ENCODE measurements around the gene CD58. TPM values are rescaled to one million over a fixed set of nuclear protein-coding genes. Genes with fewer than 3 reads are reported as not detected.

CD58 gene
- total RNA-seq, 1 experiment from 2014 or later = 5.3 TPM

DNA sequence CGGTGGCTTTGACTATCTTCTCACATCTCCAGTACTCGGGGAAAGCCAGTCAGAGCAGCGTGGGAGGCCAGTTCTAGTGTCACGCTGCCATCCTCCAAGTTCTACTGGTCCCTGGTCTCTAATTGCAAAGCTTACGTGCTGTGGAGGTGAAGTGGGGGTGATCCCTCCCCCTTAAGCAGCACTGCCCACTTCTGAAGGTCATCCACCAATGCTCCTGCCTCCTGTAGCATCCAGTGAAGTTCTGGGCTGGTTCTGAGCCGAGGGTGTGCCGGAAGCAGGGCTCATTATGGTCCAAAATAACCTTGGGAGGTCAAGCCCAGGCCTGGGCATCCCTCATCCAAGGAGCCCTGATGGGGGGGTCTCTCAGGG is 95.0 kb downstream of the CD58 start:
- Mint-ChIP-seq H3K4me3 (no peak overlapping the region), H3K27me3 (ENCODE audit: low read depth) (no peaks in the 10 kb centered on the region), H3K36me3 (no peaks in the 10 kb centered on the region), H3K4me1 (peaks cover 29% of the 10 kb centered on the region), H3K9me3 (peaks cover 7% of the 10 kb centered on the region; the same call in 1 of the 2 replicates), H3K27ac (no peak overlapping the region)
- TF ChIP-seq, protein P1, sequence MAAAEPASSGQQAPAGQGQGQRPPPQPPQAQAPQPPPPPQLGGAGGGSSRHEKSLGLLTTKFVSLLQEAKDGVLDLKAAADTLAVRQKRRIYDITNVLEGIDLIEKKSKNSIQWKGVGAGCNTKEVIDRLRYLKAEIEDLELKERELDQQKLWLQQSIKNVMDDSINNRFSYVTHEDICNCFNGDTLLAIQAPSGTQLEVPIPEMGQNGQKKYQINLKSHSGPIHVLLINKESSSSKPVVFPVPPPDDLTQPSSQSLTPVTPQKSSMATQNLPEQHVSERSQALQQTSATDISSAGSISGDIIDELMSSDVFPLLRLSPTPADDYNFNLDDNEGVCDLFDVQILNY (CRISPR knock-in tag; IDR thresholded peaks at IDR 0.05) = no peak
- no peak for TF ChIP-seq CREB1 (CRISPR knock-in tag; IDR thresholded peaks at IDR 0.05)
- TF ChIP-seq, protein P2, sequence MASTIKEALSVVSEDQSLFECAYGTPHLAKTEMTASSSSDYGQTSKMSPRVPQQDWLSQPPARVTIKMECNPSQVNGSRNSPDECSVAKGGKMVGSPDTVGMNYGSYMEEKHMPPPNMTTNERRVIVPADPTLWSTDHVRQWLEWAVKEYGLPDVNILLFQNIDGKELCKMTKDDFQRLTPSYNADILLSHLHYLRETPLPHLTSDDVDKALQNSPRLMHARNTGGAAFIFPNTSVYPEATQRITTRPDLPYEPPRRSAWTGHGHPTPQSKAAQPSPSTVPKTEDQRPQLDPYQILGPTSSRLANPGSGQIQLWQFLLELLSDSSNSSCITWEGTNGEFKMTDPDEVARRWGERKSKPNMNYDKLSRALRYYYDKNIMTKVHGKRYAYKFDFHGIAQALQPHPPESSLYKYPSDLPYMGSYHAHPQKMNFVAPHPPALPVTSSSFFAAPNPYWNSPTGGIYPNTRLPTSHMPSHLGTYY (CRISPR knock-in tag; IDR thresholded peaks at IDR 0.05) = no peak
- TF ChIP-seq SMAD4 (CRISPR knock-in tag; IDR thresholded peaks at IDR 0.05) = no peak
- no peak for TF ChIP-seq ZNF219 (CRISPR knock-in tag; IDR thresholded peaks at IDR 0.05; ENCODE audit: borderline replicate concordance)
- no peak for TF ChIP-seq HMGA2 (CRISPR knock-in tag; IDR thresholded peaks at IDR 0.05)
- TF ChIP-seq, protein P3, sequence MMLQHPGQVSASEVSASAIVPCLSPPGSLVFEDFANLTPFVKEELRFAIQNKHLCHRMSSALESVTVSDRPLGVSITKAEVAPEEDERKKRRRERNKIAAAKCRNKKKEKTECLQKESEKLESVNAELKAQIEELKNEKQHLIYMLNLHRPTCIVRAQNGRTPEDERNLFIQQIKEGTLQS (CRISPR knock-in tag; conservative IDR thresholded peaks at IDR 0.05) = no peak
- TF ChIP-seq, protein P4, sequence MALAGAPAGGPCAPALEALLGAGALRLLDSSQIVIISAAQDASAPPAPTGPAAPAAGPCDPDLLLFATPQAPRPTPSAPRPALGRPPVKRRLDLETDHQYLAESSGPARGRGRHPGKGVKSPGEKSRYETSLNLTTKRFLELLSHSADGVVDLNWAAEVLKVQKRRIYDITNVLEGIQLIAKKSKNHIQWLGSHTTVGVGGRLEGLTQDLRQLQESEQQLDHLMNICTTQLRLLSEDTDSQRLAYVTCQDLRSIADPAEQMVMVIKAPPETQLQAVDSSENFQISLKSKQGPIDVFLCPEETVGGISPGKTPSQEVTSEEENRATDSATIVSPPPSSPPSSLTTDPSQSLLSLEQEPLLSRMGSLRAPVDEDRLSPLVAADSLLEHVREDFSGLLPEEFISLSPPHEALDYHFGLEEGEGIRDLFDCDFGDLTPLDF (CRISPR knock-in tag; IDR thresholded peaks at IDR 0.05) = no peak
- TF ChIP-seq NR3C1 (CRISPR knock-in tag; conservative IDR thresholded peaks at IDR 0.05; ENCODE audit: low read depth) = no peak
- no peak for TF ChIP-seq MYBL2 (CRISPR knock-in tag; IDR thresholded peaks at IDR 0.05)
- TF ChIP-seq, protein P5, sequence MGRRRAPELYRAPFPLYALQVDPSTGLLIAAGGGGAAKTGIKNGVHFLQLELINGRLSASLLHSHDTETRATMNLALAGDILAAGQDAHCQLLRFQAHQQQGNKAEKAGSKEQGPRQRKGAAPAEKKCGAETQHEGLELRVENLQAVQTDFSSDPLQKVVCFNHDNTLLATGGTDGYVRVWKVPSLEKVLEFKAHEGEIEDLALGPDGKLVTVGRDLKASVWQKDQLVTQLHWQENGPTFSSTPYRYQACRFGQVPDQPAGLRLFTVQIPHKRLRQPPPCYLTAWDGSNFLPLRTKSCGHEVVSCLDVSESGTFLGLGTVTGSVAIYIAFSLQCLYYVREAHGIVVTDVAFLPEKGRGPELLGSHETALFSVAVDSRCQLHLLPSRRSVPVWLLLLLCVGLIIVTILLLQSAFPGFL (CRISPR knock-in tag; IDR thresholded peaks at IDR 0.05; ENCODE audit: borderline replicate concordance) = no peak
- no peak for TF ChIP-seq ATF1 (CRISPR knock-in tag; IDR thresholded peaks at IDR 0.05)
- no peak for TF ChIP-seq ZNF416 (CRISPR knock-in tag; IDR thresholded peaks at IDR 0.05)
- no peak for DNase-seq (ENCODE audit: low spot score)
- ATAC-seq = no peak
- POLR2A ChIA-PET = no interaction called here
- CTCF ChIA-PET = interaction anchor here (3.6 kb wide), 1 partner anchor 9 kb away, joined by 16 read pairs; no protein-coding TSS in a partner anchor

DNA sequence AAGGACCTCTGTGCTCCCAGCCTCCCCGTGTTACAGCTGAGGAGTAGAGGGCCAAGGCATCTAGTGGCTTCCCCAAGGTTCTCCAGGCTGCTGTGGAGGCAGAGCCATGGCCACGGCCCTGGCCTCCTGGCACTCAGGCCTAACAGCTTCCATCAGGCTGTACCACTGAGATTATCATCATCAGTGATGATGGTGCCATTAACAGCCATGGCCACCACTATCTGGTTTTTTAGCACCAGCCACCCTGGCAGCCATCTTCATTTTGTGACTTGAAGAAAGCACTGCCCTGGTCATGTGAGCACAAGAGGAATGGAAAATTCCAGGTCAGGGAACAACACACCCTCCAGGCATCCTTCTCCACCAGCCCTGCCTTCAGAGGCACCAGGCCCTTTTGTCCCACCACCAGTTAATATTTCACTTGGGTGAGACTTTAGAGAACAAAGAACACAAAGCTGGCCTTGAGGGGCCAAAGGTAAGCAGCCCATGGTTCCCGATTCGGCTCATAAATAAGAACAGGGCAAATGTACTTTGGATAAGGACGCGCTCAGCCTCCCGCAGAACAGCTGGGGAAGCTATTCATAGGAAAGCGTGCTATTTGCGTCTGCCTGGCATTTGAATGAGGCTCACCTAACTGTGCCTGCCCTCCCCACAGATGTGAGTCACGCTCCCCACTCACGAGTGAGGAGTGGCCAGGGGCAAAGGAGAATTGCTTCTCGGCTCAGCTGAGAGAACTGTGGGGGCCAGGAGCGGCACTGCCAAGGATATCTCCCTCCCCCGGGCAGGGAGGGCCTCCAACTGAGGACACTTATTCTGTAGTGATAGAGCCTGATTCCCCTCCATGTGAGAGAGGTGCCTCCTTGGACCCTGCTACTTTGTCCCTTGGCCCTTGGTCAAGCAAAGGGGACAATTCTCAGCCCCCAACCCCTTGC is 95.6 kb downstream of the CD58 start:
- Mint-ChIP-seq H3K4me3 (no peak overlapping the region), H3K27ac (no peak overlapping the region), H3K36me3 (no peaks in the 10 kb centered on the region), H3K4me1 (peaks cover 29% of the 10 kb centered on the region), H3K27me3 (ENCODE audit: low read depth) (no peaks in the 10 kb centered on the region), H3K9me3 (peaks cover 7% of the 10 kb centered on the region; the same call in 1 of the 2 replicates)
- ChIA-PET POLR2A (no interaction called here), CTCF (interaction anchor here (1.5 to 3.6 kb wide), 2 partner anchors 10 to 336 kb away, joined by 5 to 16 read pairs; no protein-coding TSS in a partner anchor)
- no peak for DNase-seq (ENCODE audit: low spot score)
- TF ChIP-seq NFYB (CRISPR knock-in tag; conservative IDR thresholded peaks at IDR 0.05; ENCODE audit: low read depth) (no peak), MXD4 (CRISPR knock-in tag; IDR thresholded peaks at IDR 0.05; ENCODE audit: borderline replicate concordance) (no peak), MYBL2 (CRISPR knock-in tag; IDR thresholded peaks at IDR 0.05) (no peak), JUN (CRISPR knock-in tag; IDR thresholded peaks at IDR 0.05) (no peak), ZNF263 (CRISPR knock-in tag; IDR thresholded peaks at IDR 0.05; ENCODE audit: low read depth) (no peak), ELF4 (CRISPR knock-in tag; IDR thresholded peaks at IDR 0.05; ENCODE audit: low read depth) (no peak)
- TF ChIP-seq, protein P6, sequence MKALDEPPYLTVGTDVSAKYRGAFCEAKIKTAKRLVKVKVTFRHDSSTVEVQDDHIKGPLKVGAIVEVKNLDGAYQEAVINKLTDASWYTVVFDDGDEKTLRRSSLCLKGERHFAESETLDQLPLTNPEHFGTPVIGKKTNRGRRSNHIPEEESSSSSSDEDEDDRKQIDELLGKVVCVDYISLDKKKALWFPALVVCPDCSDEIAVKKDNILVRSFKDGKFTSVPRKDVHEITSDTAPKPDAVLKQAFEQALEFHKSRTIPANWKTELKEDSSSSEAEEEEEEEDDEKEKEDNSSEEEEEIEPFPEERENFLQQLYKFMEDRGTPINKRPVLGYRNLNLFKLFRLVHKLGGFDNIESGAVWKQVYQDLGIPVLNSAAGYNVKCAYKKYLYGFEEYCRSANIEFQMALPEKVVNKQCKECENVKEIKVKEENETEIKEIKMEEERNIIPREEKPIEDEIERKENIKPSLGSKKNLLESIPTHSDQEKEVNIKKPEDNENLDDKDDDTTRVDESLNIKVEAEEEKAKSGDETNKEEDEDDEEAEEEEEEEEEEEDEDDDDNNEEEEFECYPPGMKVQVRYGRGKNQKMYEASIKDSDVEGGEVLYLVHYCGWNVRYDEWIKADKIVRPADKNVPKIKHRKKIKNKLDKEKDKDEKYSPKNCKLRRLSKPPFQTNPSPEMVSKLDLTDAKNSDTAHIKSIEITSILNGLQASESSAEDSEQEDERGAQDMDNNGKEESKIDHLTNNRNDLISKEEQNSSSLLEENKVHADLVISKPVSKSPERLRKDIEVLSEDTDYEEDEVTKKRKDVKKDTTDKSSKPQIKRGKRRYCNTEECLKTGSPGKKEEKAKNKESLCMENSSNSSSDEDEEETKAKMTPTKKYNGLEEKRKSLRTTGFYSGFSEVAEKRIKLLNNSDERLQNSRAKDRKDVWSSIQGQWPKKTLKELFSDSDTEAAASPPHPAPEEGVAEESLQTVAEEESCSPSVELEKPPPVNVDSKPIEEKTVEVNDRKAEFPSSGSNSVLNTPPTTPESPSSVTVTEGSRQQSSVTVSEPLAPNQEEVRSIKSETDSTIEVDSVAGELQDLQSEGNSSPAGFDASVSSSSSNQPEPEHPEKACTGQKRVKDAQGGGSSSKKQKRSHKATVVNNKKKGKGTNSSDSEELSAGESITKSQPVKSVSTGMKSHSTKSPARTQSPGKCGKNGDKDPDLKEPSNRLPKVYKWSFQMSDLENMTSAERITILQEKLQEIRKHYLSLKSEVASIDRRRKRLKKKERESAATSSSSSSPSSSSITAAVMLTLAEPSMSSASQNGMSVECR (CRISPR knock-in tag; IDR thresholded peaks at IDR 0.05; ENCODE audit: borderline replicate concordance) = no peak
- TF ChIP-seq, protein P7, sequence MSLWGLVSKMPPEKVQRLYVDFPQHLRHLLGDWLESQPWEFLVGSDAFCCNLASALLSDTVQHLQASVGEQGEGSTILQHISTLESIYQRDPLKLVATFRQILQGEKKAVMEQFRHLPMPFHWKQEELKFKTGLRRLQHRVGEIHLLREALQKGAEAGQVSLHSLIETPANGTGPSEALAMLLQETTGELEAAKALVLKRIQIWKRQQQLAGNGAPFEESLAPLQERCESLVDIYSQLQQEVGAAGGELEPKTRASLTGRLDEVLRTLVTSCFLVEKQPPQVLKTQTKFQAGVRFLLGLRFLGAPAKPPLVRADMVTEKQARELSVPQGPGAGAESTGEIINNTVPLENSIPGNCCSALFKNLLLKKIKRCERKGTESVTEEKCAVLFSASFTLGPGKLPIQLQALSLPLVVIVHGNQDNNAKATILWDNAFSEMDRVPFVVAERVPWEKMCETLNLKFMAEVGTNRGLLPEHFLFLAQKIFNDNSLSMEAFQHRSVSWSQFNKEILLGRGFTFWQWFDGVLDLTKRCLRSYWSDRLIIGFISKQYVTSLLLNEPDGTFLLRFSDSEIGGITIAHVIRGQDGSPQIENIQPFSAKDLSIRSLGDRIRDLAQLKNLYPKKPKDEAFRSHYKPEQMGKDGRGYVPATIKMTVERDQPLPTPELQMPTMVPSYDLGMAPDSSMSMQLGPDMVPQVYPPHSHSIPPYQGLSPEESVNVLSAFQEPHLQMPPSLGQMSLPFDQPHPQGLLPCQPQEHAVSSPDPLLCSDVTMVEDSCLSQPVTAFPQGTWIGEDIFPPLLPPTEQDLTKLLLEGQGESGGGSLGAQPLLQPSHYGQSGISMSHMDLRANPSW (CRISPR knock-in tag; conservative IDR thresholded peaks at IDR 0.05; ENCODE audit: low read depth) = no peak
- ATAC-seq = no peak
